Measurements from ENCODE around the gene CNGA3.

The CNGA3 gene
- long read RNA-seq = 0 reads

DNA sequence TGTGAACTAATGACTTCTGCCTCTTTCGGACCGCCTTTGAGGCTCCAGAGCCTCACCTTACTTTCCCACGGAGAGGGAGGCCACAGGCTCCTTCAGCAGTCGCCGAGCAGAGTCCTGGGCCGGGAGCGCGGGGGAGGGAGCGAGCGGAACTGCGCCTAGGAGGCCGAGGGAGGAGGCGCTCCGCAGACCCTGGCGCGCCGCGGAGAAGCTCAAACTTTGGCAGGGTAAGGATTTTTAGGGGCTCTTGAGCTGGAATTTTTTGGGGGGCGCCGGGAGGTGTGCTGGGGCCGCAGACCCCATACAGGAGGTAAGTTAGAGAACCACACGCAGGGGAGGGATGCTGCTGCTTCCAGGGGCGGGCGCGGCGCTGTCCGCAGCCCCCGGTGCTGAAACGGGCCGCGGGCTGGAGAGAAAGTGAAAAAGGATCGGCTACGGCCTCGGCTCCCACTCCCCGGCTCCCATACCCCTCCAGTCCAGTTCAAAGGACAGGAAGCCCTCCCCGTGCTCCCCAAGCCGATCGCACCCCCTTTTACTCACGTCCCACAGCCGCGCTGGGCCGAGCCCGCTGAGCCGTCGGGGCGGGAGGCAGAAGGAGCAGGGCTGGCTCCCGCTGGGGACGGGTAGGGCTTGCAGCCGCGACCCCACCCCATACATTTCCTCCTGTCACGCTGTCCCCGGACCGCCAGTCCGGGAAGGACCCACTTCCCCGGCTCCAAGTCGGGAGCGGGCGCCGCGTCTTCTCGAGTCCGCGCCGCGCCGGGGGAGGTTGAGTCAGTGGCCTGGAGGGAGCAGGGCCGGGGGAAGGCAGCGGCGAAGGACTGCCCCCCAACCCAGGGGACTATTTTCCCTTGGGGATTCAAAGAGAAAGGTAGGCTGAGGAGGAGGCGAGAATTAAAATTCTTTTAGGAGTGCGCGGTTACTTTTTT, at the start of gene CNGA3:
Gene CNGA3, plus strand, starts transcription at position 146 of the 926 bp plus-strand sequence. CDS start 23,520 bp downstream, outside the sequence.
- Histone ChIP-seq H3K4me3 (replicated peaks; ENCODE audit: insufficient read depth, low read length) (no peak within 1 kb of the TSS), H3K27ac (replicated peaks) (no peak within 1 kb of the TSS), H3K27me3 (ENCODE audit: insufficient read depth, poor library complexity, severe bottlenecking) (peaks cover 50% of the 10 kb centered on the region)
- TF ChIP-seq, protein P1, sequence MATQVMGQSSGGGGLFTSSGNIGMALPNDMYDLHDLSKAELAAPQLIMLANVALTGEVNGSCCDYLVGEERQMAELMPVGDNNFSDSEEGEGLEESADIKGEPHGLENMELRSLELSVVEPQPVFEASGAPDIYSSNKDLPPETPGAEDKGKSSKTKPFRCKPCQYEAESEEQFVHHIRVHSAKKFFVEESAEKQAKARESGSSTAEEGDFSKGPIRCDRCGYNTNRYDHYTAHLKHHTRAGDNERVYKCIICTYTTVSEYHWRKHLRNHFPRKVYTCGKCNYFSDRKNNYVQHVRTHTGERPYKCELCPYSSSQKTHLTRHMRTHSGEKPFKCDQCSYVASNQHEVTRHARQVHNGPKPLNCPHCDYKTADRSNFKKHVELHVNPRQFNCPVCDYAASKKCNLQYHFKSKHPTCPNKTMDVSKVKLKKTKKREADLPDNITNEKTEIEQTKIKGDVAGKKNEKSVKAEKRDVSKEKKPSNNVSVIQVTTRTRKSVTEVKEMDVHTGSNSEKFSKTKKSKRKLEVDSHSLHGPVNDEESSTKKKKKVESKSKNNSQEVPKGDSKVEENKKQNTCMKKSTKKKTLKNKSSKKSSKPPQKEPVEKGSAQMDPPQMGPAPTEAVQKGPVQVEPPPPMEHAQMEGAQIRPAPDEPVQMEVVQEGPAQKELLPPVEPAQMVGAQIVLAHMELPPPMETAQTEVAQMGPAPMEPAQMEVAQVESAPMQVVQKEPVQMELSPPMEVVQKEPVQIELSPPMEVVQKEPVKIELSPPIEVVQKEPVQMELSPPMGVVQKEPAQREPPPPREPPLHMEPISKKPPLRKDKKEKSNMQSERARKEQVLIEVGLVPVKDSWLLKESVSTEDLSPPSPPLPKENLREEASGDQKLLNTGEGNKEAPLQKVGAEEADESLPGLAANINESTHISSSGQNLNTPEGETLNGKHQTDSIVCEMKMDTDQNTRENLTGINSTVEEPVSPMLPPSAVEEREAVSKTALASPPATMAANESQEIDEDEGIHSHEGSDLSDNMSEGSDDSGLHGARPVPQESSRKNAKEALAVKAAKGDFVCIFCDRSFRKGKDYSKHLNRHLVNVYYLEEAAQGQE (IDR thresholded peaks at IDR 0.05; ENCODE audit: insufficient replicate concordance, low read depth) = peak; percentile 95
- no peak for TF ChIP-seq GABPA (IDR thresholded peaks at IDR 0.05; ENCODE audit: low read depth)
- no peak for DNase-seq (ENCODE audit: low read depth in 1 of 2, low spot score in 1 of 2)

DNA sequence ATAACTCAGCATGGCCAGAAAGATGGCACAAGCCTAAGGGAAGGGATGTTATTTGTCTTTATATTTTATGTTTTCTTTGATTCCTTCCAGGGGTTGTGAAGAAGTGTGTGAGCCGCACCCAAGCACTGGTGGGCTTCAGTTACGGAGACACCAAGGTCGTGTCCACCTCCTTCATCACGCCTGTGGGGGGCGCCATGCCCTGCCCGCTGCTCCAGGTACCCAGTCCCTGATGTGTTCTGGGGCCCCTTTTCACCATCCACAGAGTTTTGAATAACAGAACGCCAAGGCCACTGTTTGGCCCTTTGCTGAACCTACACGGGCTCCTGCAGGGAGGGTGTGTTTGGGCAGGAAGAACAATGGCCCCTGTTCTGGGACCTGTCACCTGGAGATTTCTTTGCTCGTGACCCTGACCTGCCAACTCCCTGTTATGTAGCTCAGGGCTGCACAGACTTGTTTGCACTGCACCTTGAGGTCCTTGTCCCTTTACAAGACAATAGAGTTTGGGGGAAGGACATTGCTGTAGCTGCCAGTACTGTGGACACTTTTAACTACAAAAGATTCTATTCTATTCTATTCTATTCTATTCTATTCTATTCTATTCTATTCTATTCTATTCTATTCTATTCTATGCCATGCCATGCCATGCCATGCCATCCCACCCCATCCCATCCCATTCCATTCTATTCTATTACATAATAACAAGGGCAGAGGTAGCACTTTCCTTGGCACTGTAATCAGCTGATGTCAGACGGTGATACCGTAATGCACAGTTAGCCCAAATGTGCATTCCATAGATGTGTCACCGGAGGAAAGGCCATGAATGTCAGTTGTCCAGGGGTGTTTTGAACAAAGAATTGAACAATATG, 48.2 kb upstream of the CNGA3 start:
- peaks cover 9% of the 10 kb centered on the region for H3K27me3 ChIP-seq (ENCODE audit: insufficient read depth, poor library complexity, severe bottlenecking)
- TF ChIP-seq, protein P2, sequence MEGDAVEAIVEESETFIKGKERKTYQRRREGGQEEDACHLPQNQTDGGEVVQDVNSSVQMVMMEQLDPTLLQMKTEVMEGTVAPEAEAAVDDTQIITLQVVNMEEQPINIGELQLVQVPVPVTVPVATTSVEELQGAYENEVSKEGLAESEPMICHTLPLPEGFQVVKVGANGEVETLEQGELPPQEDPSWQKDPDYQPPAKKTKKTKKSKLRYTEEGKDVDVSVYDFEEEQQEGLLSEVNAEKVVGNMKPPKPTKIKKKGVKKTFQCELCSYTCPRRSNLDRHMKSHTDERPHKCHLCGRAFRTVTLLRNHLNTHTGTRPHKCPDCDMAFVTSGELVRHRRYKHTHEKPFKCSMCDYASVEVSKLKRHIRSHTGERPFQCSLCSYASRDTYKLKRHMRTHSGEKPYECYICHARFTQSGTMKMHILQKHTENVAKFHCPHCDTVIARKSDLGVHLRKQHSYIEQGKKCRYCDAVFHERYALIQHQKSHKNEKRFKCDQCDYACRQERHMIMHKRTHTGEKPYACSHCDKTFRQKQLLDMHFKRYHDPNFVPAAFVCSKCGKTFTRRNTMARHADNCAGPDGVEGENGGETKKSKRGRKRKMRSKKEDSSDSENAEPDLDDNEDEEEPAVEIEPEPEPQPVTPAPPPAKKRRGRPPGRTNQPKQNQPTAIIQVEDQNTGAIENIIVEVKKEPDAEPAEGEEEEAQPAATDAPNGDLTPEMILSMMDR (IDR thresholded peaks at IDR 0.05; ENCODE audit: insufficient read depth, low read length) = no peak
- TF ChIP-seq GABPA (IDR thresholded peaks at IDR 0.05; ENCODE audit: low read depth) = no peak
- no peak for TF ChIP-seq SPI1 (IDR thresholded peaks at IDR 0.05; ENCODE audit: borderline replicate concordance, low read depth)
- no peak for TF ChIP-seq POLR2AphosphoS5 (IDR thresholded peaks at IDR 0.05; ENCODE audit: low read depth)
- TF ChIP-seq, protein P1 (IDR thresholded peaks at IDR 0.05; ENCODE audit: insufficient replicate concordance, low read depth) = no peak
- H3K27ac ChIP-seq (replicated peaks) = no peak overlapping the region
- no peak for DNase-seq (ENCODE audit: low read depth in 1 of 2, low spot score in 1 of 2)
- no peak overlapping the region for H3K4me3 ChIP-seq (replicated peaks; ENCODE audit: insufficient read depth, low read length)

DNA sequence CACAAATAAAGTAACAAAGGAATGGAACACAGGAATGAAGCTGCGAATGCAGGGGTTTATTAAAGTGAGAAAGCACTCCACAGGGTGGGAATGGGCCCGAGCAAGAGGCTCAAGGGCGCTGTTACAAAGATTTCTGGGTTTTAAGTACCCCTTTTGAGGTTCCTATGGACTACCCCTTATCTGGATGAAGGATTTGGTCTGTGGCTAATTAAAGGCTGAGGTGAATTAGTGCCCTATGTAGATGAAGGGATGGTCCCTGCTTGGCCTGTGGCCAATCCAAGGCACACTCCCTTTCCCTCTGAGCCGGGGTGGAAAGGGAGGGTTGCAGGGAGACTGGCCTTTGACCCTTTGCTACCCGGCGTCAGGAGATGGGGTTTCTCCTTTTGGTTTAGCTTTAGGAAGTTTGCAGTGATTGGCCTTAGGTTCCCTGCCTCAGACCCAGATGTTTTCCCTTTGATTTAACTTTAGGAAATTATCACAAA, 47.5 kb upstream of the CNGA3 start:
- no peak overlapping the region for H3K27ac ChIP-seq (replicated peaks)
- H3K27me3 ChIP-seq (ENCODE audit: insufficient read depth, poor library complexity, severe bottlenecking) = peaks cover 9% of the 10 kb centered on the region
- no peak for DNase-seq (ENCODE audit: low read depth in 1 of 2, low spot score in 1 of 2)
- no peak overlapping the region for H3K4me3 ChIP-seq (replicated peaks; ENCODE audit: insufficient read depth, low read length)
- TF ChIP-seq, protein P2 (IDR thresholded peaks at IDR 0.05; ENCODE audit: insufficient read depth, low read length) = no peak
- TF ChIP-seq GABPA (IDR thresholded peaks at IDR 0.05; ENCODE audit: low read depth) (no peak), POLR2AphosphoS5 (IDR thresholded peaks at IDR 0.05; ENCODE audit: low read depth) (no peak), SPI1 (IDR thresholded peaks at IDR 0.05; ENCODE audit: borderline replicate concordance, low read depth) (no peak)
- TF ChIP-seq, protein P1 (IDR thresholded peaks at IDR 0.05; ENCODE audit: insufficient replicate concordance, low read depth) = no peak

All from HL-60 (cell line).